Posterior vena cava (tissue), 2 donors: ENCODE data around the gene LRRC7. TPM values are rescaled to one million over a fixed set of nuclear protein-coding genes. Genes with fewer than 3 reads are reported as not detected.

Experiments
- DNase-seq: peaks from one replicate; pipeline ENCODE4 v3.0.0-alpha.2; 2020; ENCODE audit warnings: low spot score
- intact Hi-C, 2 donors: fragments of 100-400 bp; cut with DNase I; formaldehyde crosslinking; loops; one replicate each; pipeline versions ENCODE4 v1.14.1 to v1.14.2; 2022 to 2023
- total RNA-seq, 2 donors: library from RNA; stranded (reverse); fragmentation: NEBNext Ultra II Directional; extraction: Animal tissue kit (Norgen Biotek cat#: 25700); gene quantifications; one replicate each; pipeline ENCODE4 v1.2.1, GENCODE V29; 2021
- donor health status: DM: yes; HTN: yes; CAD: no.
- donor health status: DM: yes; HTN: yes; CAD: no.

The LRRC7 gene
- total RNA-seq, 2 donors from 2014 or later = 4.2 to 9.5 TPM

DNA sequence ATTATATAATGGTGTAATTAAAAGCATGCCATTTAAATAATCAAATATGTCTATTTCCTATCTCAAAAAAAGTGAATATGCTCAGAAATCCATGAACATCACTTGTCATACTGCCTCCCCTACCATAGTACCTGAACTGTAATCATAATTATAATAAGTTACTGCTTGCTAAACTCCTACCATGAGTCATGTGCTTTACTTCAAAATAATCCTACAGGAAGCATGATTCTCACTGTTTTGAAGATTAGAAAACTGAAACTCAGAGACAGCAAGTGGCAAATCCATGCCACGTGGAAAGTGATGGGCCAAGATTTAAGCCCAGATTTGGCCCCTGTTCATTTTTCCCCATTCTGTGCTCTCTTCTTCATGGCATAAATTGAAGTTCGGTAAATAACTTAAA lies 5.2 kb downstream of the LRRC7 start:
- intact Hi-C loops = no loop called here
- no peak for DNase-seq

DNA sequence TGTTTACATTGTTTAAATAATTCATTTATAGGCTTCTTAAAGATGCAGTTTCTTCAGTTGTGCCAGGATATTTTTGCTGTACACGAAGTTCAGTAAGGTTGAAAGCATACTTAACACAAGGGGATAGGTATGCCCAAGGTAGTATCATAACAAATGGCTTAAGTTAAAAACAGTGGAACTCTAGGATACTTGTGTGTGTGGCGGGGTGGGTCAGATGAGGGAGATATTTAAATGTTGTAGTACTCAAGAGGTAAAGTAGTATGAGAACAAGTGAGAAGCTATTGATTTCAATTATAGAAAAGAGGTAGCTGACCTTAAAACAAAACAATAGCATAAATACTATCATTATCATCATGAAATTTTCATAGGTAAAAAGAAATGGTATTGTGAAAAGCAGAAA lies 6.2 kb downstream of the LRRC7 start:
- DNase-seq = no peak
- intact Hi-C loops = no loop called here

DNA sequence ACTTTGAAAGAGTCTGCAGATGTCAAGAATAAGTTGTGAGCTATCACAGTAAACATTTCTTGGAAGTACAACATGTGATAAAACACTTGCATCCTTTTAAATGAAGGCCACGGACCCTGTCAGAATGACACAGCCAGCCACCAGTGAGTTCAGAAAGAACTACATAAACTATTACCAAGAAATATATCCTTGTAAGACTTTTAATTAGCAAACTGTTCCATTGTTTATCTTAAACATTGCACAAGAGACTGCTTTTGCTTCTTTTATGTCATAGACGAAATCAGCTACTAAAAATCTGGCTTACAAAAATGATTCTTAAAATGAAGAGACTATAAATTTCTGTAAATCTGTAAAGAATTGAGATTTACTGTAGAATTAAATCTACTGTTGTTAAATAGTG lies 17.9 kb downstream of the LRRC7 start:
- intact Hi-C loops = no loop called here
- no peak for DNase-seq

DNA sequence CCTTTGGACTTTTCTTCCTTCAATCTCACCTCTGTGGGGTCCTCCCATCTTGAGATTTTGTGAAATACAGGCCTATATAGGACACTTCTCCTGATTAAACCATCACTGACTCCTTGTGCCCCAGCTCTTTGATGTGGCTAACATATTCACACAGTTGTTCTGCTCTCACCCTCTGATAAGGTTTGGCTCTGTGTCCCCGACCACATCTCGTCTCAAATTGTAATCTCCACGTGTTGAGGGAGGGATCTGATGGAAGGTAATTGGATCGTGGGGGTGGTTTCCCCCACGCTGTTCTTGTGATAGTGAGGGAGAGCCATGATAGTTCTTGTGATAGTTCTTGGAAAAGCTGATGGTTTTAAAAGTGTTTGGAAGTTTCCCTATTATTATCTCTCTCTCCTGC lies 19.7 kb downstream of the LRRC7 start:
- DNase-seq = no peak
- intact Hi-C loops = no loop called here

DNA sequence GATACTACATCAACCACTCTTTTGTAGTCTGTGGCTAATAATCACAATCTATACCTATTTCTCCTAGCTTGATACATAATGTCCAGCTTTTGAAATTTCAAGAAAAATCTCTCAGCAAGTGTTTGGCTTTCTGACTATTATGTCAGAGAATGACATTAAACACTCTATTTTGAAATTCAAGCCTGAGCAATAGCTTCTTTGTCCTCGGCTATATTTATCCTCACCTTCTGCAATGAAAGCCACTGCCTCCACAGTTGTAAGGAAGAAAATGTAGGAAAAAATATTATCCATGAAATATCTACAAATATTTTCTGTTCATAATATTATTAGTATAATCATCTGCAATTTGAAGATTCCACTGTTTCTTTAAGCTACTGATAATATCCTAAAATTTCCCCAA lies 22.1 kb downstream of the LRRC7 start:
- intact Hi-C loops = no loop called here
- no peak for DNase-seq

DNA sequence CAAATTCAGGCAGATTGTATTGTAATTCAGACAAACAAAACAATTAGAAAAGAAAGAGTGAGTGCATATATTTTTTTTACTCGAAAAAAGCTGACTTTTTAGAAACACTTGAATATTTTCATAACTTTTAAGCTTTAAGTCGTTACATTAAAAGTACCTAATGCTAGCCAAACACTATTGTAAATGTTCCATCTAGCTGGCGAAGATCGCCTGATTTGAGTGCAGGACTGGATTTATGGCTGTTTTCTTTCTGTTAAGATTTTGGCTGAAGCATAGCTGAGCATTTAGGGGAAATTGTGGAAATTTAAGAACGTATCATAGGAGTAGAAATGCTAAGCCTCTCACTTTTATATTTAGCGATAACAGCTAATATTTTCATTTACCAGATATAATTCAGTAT lies 24.6 kb downstream of the LRRC7 start:
- DNase-seq = no peak
- intact Hi-C loops = no loop called here

DNA sequence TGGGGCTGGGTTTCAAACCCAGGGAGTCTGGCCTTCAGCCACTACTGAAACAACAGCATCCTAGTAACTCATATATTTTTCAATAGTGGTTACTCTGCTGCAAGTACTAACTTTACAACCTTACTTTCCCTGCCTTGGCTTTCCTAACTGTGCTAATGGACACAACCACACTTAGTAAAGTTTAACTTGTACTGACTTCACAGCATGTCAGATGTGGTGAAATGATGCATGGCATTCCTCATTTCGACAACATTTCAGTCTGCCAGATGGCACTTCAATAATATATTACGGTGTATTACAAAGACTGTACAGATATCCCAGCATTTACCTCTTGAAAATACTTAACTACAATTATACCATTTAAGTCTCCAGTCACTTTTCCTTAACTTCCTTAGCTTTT lies 27.8 kb downstream of the LRRC7 start:
- intact Hi-C loops = no loop called here
- no peak for DNase-seq

DNA sequence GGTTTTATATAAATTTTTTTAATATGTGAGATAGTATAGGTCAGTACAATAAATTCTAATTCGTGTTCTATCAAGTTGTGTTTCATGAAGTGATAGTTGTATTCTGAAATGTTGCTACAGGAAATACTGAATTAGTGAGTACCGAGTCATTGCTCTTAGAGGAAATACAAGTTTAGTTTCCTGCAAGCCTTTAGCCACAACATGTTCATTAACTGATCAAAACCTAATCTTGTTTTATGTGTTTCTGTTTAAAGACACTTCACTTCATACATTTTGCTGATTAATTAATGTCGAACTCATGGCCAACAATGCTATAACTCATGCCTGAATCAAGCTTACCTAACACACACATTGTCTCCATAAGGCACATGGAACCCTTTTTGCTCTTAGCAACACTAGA lies 43.6 kb downstream of the LRRC7 start:
- no peak for DNase-seq
- intact Hi-C loops = no loop called here

DNA sequence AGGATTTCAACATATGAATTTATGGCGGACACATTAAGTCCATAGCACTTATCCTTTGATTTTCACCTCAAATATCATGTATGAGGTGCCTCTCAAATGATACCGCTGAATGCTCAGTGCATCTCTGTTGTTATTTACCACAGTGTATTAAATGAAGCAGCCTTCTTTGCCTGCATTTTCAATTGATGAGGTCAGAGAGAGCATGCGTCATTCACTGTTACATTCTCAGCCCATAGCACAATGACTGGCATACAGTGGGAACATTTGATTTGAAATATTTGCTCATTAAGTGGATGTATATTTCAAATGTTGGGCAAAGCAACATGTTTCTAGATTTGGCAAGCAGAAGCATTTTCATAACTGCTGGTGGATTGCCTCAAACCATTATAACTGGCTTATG lies 45.7 kb downstream of the LRRC7 start:
- DNase-seq = no peak

DNA sequence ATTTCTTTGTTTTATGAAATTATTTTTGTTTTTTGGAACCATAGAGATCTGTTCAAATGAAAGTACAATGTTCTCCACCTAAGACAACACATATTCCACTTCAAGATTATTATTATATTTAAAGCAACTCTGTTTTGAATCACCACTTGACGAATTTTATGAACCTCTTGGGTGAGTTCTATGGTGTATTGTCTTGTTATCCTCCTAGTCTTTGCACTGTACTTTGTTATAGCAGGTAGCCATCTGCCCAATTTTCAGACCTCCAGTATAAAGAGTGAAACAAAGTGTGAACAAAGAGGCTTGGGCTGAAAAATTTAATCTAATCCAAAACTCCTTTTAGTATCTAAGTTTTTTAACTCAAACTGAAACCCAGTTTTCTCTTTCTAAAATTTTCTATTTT lies 71.0 kb downstream of the LRRC7 start:
- no peak for DNase-seq
- intact Hi-C loops = no loop called here

More for the DNA sequence above, 45.7 kb downstream of the LRRC7 start:
- intact Hi-C loops = no loop called here

DNA sequence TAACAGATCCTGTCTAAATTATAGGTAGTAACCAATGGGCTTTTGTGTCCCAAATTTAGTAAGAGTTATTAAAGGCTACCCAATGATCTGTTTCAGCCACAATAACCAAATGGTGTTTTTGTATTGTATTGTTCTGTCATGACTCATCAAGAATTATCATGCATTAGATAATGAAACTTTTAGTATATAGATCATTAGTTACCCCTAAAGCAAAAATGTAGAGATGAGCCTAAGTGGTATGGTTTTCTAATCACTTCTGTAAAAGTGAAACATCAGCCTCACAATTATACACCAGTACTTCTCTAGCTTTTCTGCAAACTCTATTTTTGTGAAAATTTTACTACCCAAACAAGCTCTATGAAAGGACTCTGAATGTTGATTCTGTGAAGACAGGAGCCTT lies 71.4 kb downstream of the LRRC7 start:
- intact Hi-C loops = no loop called here

DNA sequence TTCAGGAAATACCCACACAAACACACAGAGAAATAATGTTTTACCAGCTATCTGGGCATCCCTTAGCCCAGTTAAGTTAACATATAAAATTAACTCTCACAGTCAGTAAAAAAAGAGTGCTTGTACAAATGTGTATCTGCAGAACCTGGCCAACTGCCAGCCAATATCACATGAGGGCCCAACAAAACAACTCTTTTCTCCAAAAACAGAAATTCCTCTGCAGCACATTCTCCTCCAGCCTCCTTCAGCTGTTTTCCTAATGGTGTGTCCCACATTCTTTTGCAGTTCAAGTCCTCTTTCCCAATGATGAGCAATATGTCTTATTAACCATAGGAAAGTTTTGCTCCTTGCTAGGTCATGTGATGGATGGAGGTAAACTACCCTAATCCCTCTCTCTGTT lies 75.5 kb downstream of the LRRC7 start:
- intact Hi-C loops = no loop called here
- DNase-seq = no peak

More for the DNA sequence above, 71.4 kb downstream of the LRRC7 start:
- no peak for DNase-seq

DNA sequence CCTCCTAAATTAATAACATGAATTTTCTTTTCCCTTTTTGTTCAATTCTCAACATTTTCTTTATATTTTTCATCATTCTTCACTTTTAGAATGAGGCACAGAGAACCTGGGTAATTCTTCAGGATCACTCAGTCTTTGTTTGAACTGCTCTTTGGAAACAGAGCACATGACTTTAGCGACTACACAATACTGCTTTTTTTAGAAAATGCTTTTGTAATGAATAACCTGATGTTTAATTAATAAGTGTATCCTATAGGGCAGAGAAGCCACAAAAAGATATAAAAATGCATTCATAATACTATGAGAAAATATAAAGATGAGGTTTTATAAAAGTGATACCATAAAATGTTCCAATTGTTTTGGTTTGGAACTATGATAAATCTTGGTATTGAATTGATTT lies 77.8 kb downstream of the LRRC7 start:
- intact Hi-C loops = no loop called here
- no peak for DNase-seq

DNA sequence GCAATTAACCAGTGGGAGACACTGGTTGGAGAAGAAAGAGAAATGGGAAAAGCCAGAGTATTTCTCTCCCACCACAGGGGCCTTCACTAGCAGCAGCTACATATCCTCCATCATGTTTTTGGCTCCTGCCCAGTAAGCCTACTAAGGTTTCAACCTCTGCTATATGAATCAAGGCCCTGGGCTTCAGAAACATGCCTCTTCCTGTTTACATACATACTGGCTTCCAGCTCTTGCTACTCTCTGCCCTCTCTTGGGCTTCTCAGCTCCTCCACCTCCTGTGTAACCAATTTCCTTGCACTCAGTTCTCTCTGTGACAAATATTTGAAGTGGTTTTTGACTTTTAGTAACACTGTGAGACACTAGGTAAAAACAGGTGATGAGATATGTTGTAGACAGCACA lies 80.8 kb downstream of the LRRC7 start:
- intact Hi-C loops = no loop called here

DNA sequence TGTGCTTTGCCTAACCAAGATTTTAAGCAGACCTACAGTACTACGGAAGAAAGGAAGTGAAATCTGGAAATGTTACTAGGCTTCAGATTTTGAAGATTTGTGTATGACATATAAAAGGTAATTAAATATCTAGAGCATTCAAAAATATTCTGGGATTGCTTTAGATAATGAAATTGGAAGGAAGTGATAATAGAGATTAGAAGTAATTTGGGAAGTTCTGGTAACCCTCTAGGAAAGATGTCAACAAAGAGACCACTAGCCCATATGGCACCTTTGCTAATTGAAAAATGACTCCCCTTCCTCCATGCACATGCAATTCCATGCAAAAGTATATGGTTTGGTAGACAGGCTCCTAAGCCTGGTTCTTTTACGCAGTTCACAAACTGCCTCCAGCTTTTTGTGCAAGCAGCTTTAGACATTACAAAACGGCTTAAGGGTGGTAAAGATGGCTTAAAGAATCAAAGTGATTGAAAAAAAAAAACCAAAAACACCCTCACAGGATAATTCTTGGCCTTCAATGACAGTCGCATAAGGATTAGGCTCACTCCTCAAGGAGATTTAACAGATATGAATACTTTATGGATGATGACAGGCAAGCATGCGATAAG lies 81.8 kb downstream of the LRRC7 start:
- intact Hi-C loops = no loop called here
- no peak for DNase-seq

More for the DNA sequence above, 80.8 kb downstream of the LRRC7 start:
- no peak for DNase-seq

DNA sequence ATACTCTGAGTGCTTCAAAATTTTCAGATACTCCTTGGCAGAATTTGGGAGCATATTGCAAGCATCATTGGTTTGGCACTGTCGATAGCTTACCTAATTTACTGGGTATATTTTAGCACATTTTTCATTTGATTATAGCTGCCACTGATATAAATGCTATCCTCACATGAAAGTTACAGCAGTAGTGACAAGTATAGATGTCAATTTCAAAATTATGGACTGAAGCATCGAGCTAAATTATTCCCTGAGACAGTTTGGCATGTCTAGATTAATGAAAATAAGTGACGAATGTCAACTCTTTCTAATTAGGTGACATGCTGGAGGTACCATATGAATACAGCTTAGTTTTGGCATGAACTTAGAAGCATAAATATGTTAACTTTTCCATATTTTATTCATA lies 83.1 kb downstream of the LRRC7 start:
- intact Hi-C loops = no loop called here
- DNase-seq = no peak

DNA sequence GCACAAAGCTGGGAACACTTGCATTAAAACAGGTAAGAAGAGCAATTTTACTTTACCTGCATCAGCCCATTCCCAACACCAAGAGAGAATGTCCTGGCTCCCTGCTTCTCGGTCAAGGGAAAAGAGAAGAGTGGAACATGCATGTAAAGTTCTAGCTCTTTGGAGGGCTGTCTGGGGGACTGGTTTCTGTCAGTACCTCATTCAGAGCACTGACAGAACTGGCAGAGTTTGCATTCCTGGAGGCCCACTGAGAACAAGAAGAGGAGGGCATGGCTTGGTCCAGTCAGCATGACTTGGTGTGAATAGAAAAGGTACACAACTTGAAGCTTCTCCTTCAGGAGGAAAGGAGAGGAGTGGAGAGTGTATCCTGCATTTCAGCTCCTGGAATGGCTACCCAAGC lies 83.9 kb downstream of the LRRC7 start:
- intact Hi-C loops = no loop called here
- no peak for DNase-seq

DNA sequence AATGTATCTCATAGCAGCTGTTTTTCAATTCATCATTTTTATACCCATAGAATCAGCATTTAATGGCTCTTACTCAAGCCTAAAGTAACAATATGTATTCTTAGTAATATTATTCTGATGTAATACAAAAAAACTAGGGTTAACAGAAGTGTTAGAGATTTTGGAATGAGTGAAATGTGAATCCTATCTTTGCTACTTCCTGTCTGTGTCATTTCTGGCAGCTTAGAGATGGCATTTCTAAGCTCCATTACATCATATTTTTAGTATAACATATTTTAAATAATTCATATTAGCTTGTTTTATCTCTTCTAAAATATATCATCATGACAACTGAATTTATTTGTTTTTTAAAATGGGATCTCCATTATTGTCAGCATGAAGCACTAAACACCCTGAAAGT lies 90.2 kb downstream of the LRRC7 start:
- intact Hi-C loops = no loop called here
- DNase-seq = no peak

DNA sequence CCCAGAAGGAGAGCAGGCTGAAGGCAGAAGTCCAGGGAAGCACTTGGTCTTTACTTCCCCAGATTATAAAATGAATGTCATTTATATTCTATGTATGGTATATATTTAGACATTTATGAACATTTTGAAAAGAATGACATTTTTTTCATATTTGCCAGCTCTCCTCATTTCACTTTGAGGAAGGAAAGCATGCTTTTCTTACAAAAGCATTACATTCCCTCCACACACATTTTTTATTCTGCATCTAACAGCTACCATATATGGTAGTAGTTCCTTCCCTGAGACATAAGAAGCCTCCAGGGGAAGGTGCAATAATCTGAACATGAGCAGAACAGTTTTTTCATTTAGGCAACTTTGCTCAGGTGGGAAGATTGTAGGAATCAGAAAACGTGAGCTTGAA lies 94.0 kb downstream of the LRRC7 start:
- DNase-seq = no peak
- intact Hi-C loops = no loop called here

DNA sequence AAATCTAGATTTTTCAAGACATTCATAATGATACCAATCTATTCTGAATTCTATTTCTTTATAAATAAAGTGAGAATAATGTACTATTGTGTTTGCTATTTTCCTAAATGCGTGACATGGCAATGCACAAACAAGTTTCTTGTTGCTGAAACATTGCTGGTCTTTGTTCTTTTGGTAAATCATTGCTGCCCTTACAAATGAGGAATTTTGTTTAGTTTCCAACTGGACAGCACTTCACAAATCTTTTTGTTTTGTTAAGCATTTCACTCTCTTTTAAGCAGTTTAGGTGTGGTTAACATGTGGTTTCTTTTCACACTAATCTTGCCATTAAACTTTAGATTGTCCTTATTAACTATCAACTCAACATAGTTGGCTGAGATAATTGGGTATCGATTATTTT lies 94.6 kb downstream of the LRRC7 start:
- intact Hi-C loops = no loop called here
- no peak for DNase-seq

DNA sequence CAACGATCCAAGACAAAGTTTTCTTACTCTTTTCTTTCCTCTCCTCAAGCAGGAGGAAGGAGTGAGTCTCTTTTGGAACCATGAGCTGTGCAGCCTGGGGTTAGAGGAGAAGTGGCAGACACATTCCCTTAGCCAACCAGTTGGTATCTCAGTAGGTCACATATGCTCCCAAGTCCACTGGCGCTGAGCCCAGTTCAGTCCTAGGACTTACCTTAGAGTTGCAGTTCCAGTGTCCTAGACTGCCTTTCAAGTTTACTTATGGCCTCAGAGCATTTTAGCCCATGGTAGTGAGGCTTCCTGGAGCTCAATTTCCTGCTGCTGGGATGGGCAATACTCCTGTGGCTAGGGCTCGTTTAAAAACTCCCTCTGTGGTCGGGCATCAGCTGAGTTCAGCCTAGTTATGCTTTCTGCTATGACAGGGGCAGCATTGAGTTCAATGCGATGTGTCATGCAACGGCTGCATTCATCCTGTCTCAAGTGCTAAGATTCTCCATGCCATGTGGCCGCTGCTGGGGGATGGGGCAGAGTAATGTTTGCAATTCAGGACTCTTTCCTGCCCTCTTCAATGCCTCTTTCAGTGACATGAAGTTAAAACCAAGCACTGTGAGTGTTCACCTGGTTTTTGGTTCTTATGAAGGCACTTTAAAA lies 103.8 kb downstream of the LRRC7 start:
- intact Hi-C loops = no loop called here
- DNase-seq = peak; percentile 68

DNA sequence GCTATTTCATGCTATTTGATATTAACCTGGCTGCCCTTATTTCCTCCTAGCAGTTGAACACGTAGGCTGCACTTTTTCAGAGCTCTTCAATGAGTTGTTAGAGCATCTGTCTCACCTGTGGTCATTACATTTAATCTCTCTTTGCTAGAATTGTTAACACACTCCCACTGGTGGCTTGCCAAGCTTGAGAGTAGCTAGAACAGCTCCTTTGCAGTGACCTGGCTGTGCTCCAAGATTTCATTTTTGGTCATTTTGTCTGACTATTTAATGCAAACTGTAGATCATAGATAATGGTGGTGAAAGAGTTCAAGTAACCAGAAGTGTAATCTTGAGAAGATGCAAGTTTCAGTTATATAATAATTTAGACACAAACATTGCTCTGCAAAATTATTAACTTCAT lies 105.6 kb downstream of the LRRC7 start:
- intact Hi-C loops = no loop called here
- DNase-seq = no peak
